Measurements from ENCODE around the gene LMO3. TPM values are rescaled to one million over a fixed set of nuclear protein-coding genes. Genes with fewer than 3 reads are reported as not detected.

The LMO3 gene
- total and polyA plus RNA-seq, 2 experiments from 2014 or later: 5.0 to 13.5 TPM

DNA sequence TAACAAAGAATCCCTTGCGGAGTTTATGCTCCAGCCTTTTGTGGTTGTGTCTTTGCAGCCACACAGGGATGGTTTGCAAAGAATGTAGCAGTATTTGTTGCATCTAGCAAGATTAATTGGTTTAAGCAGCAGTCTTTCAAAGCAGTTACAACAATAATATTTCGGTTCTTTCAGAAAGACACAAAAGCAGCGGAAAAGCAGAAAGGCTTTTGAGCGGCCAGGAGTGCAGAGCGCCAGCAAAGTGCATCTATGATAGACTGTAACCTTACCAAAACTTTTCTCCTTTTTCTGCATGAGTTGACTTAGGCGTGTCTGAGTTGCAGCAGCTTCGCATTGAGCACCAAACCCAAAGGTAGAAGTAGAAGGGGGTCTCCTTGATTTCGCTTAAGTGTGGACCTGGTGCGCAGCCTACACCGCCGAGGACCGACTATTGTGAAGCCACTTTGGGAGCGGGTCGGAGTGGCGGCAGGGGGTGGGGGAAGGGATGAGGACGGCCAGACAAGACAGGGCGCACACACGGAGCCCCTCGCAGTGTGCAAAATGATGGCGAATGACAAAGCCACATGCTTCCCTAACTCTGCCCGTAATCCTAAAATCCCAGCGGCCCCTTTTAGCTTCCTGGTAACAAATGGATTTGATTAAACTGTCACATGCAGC, 1.2 kb downstream of the LMO3 start:
- H3K4me2 ChIP-seq: peak overlapping the region; percentile 94

DNA sequence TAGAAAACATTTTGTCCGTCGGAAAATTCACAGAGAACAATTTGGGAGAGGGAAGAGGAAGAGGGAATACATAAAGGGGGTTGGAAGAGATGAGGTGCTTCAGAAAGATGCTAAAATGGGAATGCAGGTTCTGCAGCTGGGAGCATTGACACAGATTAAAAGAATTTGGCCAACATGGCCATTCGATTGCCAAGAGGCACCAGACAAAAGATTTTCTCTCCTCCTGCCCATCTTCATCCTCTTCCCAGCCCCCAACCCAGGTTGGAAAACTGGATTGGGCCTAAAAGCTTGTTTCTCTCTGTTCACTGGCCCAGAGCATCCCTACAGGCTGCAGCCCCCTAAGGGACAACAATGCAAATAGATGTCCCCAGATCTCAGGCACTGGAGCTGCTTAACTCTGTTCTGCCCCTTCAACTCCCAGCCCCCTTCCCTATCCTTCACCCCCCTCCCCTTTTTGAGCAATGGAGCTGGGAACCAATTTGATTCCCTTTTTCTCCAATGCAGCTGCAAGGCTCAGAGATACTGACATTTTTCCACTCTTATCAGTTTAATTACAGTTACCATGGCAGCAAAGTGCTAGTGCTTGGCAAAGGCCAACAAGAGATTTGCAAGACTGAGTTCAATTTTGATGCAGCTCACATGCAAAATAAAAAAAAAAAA, 1.9 kb downstream of the LMO3 start:
- WGBS (ENCODE audit: low lambda C conversion rate, missing lambda C conversion rate): 89% methylated on average over 3 of the region's 3 CpGs
- H2AFZ ChIP-seq: no peak overlapping the region
- H3K27ac ChIP-seq: no peak overlapping the region
- H3K9me2 ChIP-seq (replicated peaks; ENCODE audit: insufficient read depth): no peaks in the 10 kb centered on the region
- H3K9me3 ChIP-seq (ENCODE audit: low read depth): no peaks in the 10 kb centered on the region
- TF ChIP-seq EZH2 (IDR thresholded peaks at IDR 0.05; ENCODE audit: borderline replicate concordance) (no peak), CTCF (IDR thresholded peaks at IDR 0.05; ENCODE audit: poor library complexity) (no peak), EZH2phosphoT487 (IDR thresholded peaks at IDR 0.05; ENCODE audit: low read depth, severe bottlenecking, unreplicated experiment) (no peak)
- H3K36me3 ChIP-seq (replicated peaks; ENCODE audit: insufficient read depth, low read depth): no peaks in the 10 kb centered on the region
- H3K4me1 ChIP-seq (ENCODE audit: insufficient read depth): peaks cover 14% of the 10 kb centered on the region
- H4K20me1 ChIP-seq (ENCODE audit: insufficient read depth, poor library complexity, severe bottlenecking): no peaks in the 10 kb centered on the region
- H3K4me3 ChIP-seq: peak overlapping the region; percentile 72
- H3K27me3 ChIP-seq: peaks cover 46% of the 10 kb centered on the region
- no peaks in the 10 kb centered on the region for H3K79me2 ChIP-seq
- no peak for DNase-seq (ENCODE audit: low spot score)
- H3K4me2 ChIP-seq: peak overlapping the region; percentile 94

More for the DNA sequence above, 1.2 kb downstream of the LMO3 start:
- WGBS (ENCODE audit: low lambda C conversion rate, missing lambda C conversion rate): 9% methylated on average over 22 of the region's 22 CpGs
- no peaks in the 10 kb centered on the region for H3K9me3 ChIP-seq (ENCODE audit: low read depth)
- H3K79me2 ChIP-seq: no peaks in the 10 kb centered on the region
- no peaks in the 10 kb centered on the region for H4K20me1 ChIP-seq (ENCODE audit: insufficient read depth, poor library complexity, severe bottlenecking)
- no peaks in the 10 kb centered on the region for H3K36me3 ChIP-seq (replicated peaks; ENCODE audit: insufficient read depth, low read depth)
- H3K4me3 ChIP-seq: peak overlapping the region; percentile 72
- H3K27me3 ChIP-seq: peaks cover 52% of the 10 kb centered on the region
- DNase-seq (ENCODE audit: low spot score): no peak
- TF ChIP-seq CTCF (IDR thresholded peaks at IDR 0.05; ENCODE audit: poor library complexity): no peak
- peak; percentile 43 for TF ChIP-seq EZH2 (IDR thresholded peaks at IDR 0.05; ENCODE audit: borderline replicate concordance)
- TF ChIP-seq EZH2phosphoT487 (IDR thresholded peaks at IDR 0.05; ENCODE audit: low read depth, severe bottlenecking, unreplicated experiment): no peak
- no peaks in the 10 kb centered on the region for H3K9me2 ChIP-seq (replicated peaks; ENCODE audit: insufficient read depth)
- peak overlapping the region; percentile 27 for H3K27ac ChIP-seq
- no peak overlapping the region for H2AFZ ChIP-seq
- peaks cover 14% of the 10 kb centered on the region for H3K4me1 ChIP-seq (ENCODE audit: insufficient read depth)

DNA sequence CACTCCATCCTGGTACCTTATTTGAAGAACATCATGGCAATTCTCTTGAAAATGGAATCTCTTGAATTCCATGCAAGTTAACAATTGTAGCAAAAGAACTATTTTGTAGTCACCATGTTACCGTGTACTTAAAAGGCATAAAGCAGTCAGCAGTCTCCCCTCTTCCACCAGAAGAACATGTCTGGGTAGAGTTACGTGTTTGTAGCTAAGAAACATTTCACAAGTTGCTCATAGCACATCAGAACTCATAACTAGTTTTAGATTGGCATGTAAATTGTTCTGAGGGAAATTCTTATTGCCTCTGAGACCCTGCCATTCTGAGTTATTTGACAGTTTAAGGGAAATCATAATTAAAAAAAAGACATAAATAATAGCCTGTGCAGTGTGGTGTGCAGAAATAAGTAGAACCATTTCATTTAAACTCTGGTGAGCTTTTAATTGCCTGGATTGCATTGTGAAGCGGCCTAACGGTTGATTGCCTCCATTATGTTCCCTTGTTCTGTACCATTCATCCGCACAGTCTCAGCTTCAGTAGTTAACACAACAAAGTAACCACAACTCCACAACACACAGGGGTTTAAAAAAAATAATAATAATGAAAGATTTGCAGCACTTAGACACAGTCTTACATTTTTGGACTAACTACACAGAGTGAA, 2.6 kb downstream of the LMO3 start:
- Histone ChIP-seq H3K4me1 (ENCODE audit: insufficient read depth) (peaks cover 14% of the 10 kb centered on the region), H3K9me3 (ENCODE audit: low read depth) (no peaks in the 10 kb centered on the region), H3K4me2 (peak overlapping the region; percentile 94), H3K36me3 (replicated peaks; ENCODE audit: insufficient read depth, low read depth) (no peaks in the 10 kb centered on the region), H3K4me3 (no peak overlapping the region), H4K20me1 (ENCODE audit: insufficient read depth, poor library complexity, severe bottlenecking) (no peaks in the 10 kb centered on the region), H3K9me2 (replicated peaks; ENCODE audit: insufficient read depth) (no peaks in the 10 kb centered on the region), H2AFZ (no peak overlapping the region), H3K27me3 (peaks cover 40% of the 10 kb centered on the region), H3K27ac (no peak overlapping the region), H3K79me2 (no peaks in the 10 kb centered on the region)
- WGBS (ENCODE audit: low lambda C conversion rate, missing lambda C conversion rate): 90% methylated on average over 5 of the region's 5 CpGs
- TF ChIP-seq CTCF (IDR thresholded peaks at IDR 0.05; ENCODE audit: poor library complexity) (no peak), EZH2 (IDR thresholded peaks at IDR 0.05; ENCODE audit: borderline replicate concordance) (no peak), EZH2phosphoT487 (IDR thresholded peaks at IDR 0.05; ENCODE audit: low read depth, severe bottlenecking, unreplicated experiment) (no peak)
- no peak for DNase-seq (ENCODE audit: low spot score)

All from hepatocyte (in vitro differentiated cells).